Gastroesophageal sphincter (tissue), 4 donors: ENCODE results near the gene DMD. TPM values are rescaled to one million over a fixed set of nuclear protein-coding genes. Genes with fewer than 3 reads are reported as not detected.

Source experiments
- ATAC-seq: fragments of 150-250 bp; one replicate; pipeline ENCODE4 v1.9.1; 2016; ENCODE audit warnings: mild to moderate bottlenecking, moderate library complexity
- H3K27ac ChIP-seq, 4 donors: fragments of 200-600 bp; sonication (generic) in 3 of 4; 1 replicate in 3 of 4; 2 replicates in 1 of 4; pipeline ENCODE4 v1.5.1; 2016 to 2019
- H3K27me3 ChIP-seq: fragments of 200-600 bp; sonication (generic); one replicate; pipeline ENCODE4 v1.5.1; 2019
- H3K36me3 ChIP-seq, 2 donors: fragments of 200-600 bp; sonication (generic); one replicate each; pipeline ENCODE4 v1.5.1; 2019; ENCODE audit warnings: control low read depth in 1 of 2
- H3K4me1 ChIP-seq, 3 donors: fragments of 200-600 bp; sonication (generic); 1 replicate in 2 of 3; 2 replicates in 1 of 3; pipeline ENCODE4 v1.5.1; 2016 to 2019; ENCODE audit warnings: control low read depth in 2 of 3
- H3K4me3 ChIP-seq, 2 donors: fragments of 200-600 bp; sonication (generic); one replicate each; pipeline ENCODE4 v1.5.1; 2019; ENCODE audit warnings: mild to moderate bottlenecking in 1 of 2, moderate library complexity in 1 of 2
- H3K9me3 ChIP-seq, 3 donors: fragments of 200-600 bp; sonication (generic); one replicate each; pipeline ENCODE4 v1.5.1; 2017 to 2019; ENCODE audit warnings: control low read depth in 2 of 3
- CTCF ChIP-seq, 4 experiments: fragments of 200-600 bp in 2 of 4; fragments of 450-650 bp in 2 of 4; sonication (generic) in 1 of 4; IDR thresholded peaks; one replicate each; pipeline ENCODE4 v1.5.1; 2017 to 2019; ENCODE audit warnings: antibody characterized with exemption in 4 of 4, mild to moderate bottlenecking in 2 of 4, moderate library complexity in 2 of 4
- EP300 ChIP-seq: sonication (generic); formaldehyde crosslinking; IDR thresholded peaks from one replicate; pipeline ENCODE4 v1.6.1; 2017; ENCODE audit warnings: antibody characterized with exemption, mild to moderate bottlenecking
- POLR2A ChIP-seq, 2 donors: fragments of 450-650 bp; IDR thresholded peaks; one replicate each; pipeline ENCODE4 v1.6.1; 2017; ENCODE audit warnings: antibody characterized with exemption in 2 of 2, mild to moderate bottlenecking in 2 of 2, moderate library complexity in 1 of 2
- POLR2AphosphoS5 ChIP-seq: sonication (generic); formaldehyde crosslinking; IDR thresholded peaks from one replicate; pipeline ENCODE4 v1.6.1; 2017; ENCODE audit warnings: antibody characterized with exemption
- WGBS, 2 donors: methylation state at CpG; one replicate each; pipeline ENCODE4 v1.1.5; 2018; ENCODE audit warnings: low coverage in 1 of 2; 5-methylcytosine and 5-hydroxymethylcytosine counted together
- total RNA-seq, 4 donors: library from RNA; depleted of rRNA; stranded (reverse); fragments of >200 nt; gene quantifications; one replicate each; pipeline ENCODE4 v1.1.0, GENCODE V29; 2016

The DMD gene
- total RNA-seq, 4 donors from 2014 or later: 111 to 225 (median 183) TPM

GRCh38 chrX:32642283-32642682 is 569.1 kb downstream of the DMD start:
- H3K9me3 ChIP-seq: no peaks in the 10 kb centered on the region
- H3K4me1 ChIP-seq: no peaks in the 10 kb centered on the region
- H3K36me3 ChIP-seq: no peaks in the 10 kb centered on the region
- no peak for ATAC-seq
- WGBS, 2 donors: 67 to 89% methylated on average over 3 of the region's 3 CpGs
- H3K27me3 ChIP-seq: no peaks in the 10 kb centered on the region
- no peak overlapping the region for H3K4me3 ChIP-seq
- H3K27ac ChIP-seq: no peak overlapping the region
- TF ChIP-seq POLR2A (IDR thresholded peaks at IDR 0.05) (no peak), EP300 (no peak), POLR2AphosphoS5 (no peak), CTCF (IDR thresholded peaks at IDR 0.05) (no peak)

GRCh38 chrX:32618154-32618553 is 593.2 kb downstream of the DMD start:
- 63 to 81% methylated on average over 4 to 5 of the region's 5 CpGs for WGBS, 2 donors
- no peak for ATAC-seq
- Histone ChIP-seq H3K27ac (no peak overlapping the region), H3K27me3 (no peaks in the 10 kb centered on the region), H3K9me3 (no peaks in the 10 kb centered on the region), H3K4me3 (no peak overlapping the region), H3K36me3 (no peaks in the 10 kb centered on the region), H3K4me1 (no peaks in the 10 kb centered on the region)
- TF ChIP-seq POLR2AphosphoS5: no peak
- no peak for TF ChIP-seq POLR2A (IDR thresholded peaks at IDR 0.05)
- no peak for TF ChIP-seq EP300
- TF ChIP-seq CTCF (IDR thresholded peaks at IDR 0.05): no peak

GRCh38 chrX:32614707-32615106 is 596.6 kb downstream of the DMD start:
- no peaks in the 10 kb centered on the region for H3K9me3 ChIP-seq
- H3K27ac ChIP-seq: no peak overlapping the region
- no peaks in the 10 kb centered on the region for H3K27me3 ChIP-seq
- no peaks in the 10 kb centered on the region for H3K4me1 ChIP-seq
- TF ChIP-seq POLR2A (IDR thresholded peaks at IDR 0.05): no peak
- 76 to 83% methylated on average over 1 to 2 of the region's 2 CpGs for WGBS, 2 donors
- no peak for ATAC-seq
- H3K36me3 ChIP-seq: no peaks in the 10 kb centered on the region
- H3K4me3 ChIP-seq: no peak overlapping the region

GRCh38 chrX:32599156-32599555 is 612.2 kb downstream of the DMD start:
- no peak overlapping the region for H3K27ac ChIP-seq
- no peak for TF ChIP-seq POLR2A (IDR thresholded peaks at IDR 0.05)
- TF ChIP-seq EP300: no peak
- TF ChIP-seq POLR2AphosphoS5: no peak
- no peak for TF ChIP-seq CTCF (IDR thresholded peaks at IDR 0.05)
- no peaks in the 10 kb centered on the region for H3K9me3 ChIP-seq
- peaks cover 0 to 3% of the 10 kb centered on the region in 2 donors for H3K36me3 ChIP-seq
- no peaks in the 10 kb centered on the region for H3K27me3 ChIP-seq
- no peak for ATAC-seq
- H3K4me1 ChIP-seq: no peaks in the 10 kb centered on the region
- 56 to 79% methylated on average over 3 to 4 of the region's 4 CpGs for WGBS, 2 donors
- H3K4me3 ChIP-seq: no peak overlapping the region

GRCh38 chrX:32598707-32599106 is 612.6 kb downstream of the DMD start:
- no peaks in the 10 kb centered on the region for H3K27me3 ChIP-seq
- no peaks in the 10 kb centered on the region for H3K9me3 ChIP-seq
- ATAC-seq: no peak
- TF ChIP-seq EP300 (no peak), POLR2AphosphoS5 (no peak), POLR2A (IDR thresholded peaks at IDR 0.05) (no peak), CTCF (IDR thresholded peaks at IDR 0.05) (no peak)
- WGBS, 2 donors: 86 to 89% methylated on average over 3 of the region's 4 CpGs
- peaks cover 0 to 3% of the 10 kb centered on the region in 2 donors for H3K36me3 ChIP-seq
- H3K4me1 ChIP-seq: no peaks in the 10 kb centered on the region
- H3K27ac ChIP-seq: no peak overlapping the region
- no peak overlapping the region for H3K4me3 ChIP-seq
